Stimulated activated memory B cell treated with anti-CD40 and anti-IgM and Interleukin-4, amounts not matched to agents 10 μg/mL and 1 μg/mL and 100 μg/mL, for 72 hours (primary cell): Measurements from ENCODE around the gene BLTP2.

Source experiments
- ATAC-seq: fragments of 150-1000 bp; cut with Tn5 transposase; 2 replicates; pipeline ENCODE4 v1.10.0; 2021
- H3K27ac Mint-ChIP-seq: one replicate; pipeline ENCODE4 v1.8.0; 2022; ENCODE audit warnings: mild to moderate bottlenecking, mixed read lengths
- H3K27me3 Mint-ChIP-seq: one replicate; pipeline ENCODE4 v1.8.0; 2022; ENCODE audit warnings: mixed read lengths
- H3K36me3 Mint-ChIP-seq: one replicate; pipeline ENCODE4 v1.8.0; 2022; ENCODE audit warnings: mixed read lengths
- H3K4me1 Mint-ChIP-seq: one replicate; pipeline ENCODE4 v1.8.0; 2022; ENCODE audit warnings: mixed read lengths
- H3K4me3 Mint-ChIP-seq: one replicate; pipeline ENCODE4 v1.8.0; 2022; ENCODE audit warnings: mild to moderate bottlenecking, moderate library complexity, mixed read lengths
- H3K9me3 Mint-ChIP-seq: one replicate; pipeline ENCODE4 v1.8.0; 2022; ENCODE audit warnings: mixed read lengths

The BLTP2 gene

DNA sequence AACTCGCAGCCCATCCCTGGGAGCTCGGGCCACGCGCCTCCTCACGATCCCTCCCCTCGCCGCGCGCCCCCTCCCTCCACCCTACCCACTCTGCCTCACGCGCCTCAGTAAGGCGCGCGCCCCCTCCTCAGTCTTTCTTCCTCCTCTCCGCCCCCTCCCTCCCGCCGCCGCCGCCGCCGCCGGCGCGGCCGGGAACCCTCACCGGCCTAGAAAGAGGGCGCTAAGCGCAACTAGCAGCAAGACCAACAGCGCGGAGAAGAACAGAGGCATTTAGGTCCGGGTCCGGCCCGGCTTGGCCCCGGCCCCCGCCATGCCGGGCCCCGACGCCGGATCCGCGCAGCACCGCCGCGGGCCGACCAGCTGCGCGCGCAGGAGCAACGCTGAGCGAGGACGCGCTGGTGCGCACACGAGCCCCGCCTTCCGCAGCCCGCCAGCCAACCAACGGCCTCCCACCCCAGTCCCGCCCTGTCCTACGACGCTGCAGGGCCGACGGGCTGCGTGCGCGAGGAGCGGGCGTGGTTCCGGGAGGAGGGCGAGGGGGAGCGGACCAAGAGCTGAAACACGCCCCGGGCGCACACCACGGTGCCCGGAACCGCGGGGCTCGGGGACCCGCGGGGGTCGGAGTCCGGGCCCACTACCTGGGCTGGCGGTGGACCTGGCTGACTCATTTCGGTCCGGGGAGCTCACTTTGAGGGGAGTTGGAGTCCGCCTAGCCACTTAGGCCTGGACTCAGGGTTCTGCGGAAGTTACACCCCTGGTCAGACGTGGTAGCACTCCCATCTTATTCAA lies at the start of gene BLTP2:
Gene BLTP2 (minus strand): TSS at position 372 of the 789 bp plus-strand sequence. CDS start 102 bp downstream, at position 270.
- no peaks in the 10 kb centered on the region for H3K9me3 Mint-ChIP-seq
- peak; percentile 99 for ATAC-seq
- peak within 1 kb of the TSS; percentile 92 for H3K4me3 Mint-ChIP-seq
- peak within 1 kb of the TSS; percentile 90 for H3K27ac Mint-ChIP-seq
- peaks cover 37% of the 10 kb centered on the region for H3K4me1 Mint-ChIP-seq
- H3K36me3 Mint-ChIP-seq: peaks cover 37% of the 10 kb centered on the region
- H3K27me3 Mint-ChIP-seq: no peaks in the 10 kb centered on the region

DNA sequence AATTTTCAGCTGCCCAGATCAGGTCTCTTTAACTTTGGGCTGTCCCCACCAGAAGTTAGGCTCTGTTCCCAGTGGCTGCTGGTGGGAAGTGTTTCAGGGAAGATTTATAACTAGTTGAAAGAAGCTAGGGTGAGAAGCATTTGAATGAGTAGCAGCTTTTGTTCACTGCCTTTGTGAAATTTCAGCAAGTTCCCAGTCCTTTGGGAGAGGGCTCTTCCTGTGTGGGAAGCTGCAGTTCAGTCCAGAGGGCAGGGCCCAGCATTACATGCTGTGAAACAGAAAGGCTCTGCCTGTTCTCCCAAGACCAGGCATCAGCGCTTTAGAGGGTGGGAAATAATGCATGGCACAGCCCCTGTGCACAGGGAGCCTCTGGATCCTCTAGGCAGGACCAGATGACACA lies 48.9 kb upstream of the BLTP2 start:
- H3K9me3 Mint-ChIP-seq: no peaks in the 10 kb centered on the region
- H3K4me1 Mint-ChIP-seq: no peaks in the 10 kb centered on the region
- no peak for ATAC-seq
- H3K27ac Mint-ChIP-seq: no peak overlapping the region
- H3K27me3 Mint-ChIP-seq: no peaks in the 10 kb centered on the region
- no peak overlapping the region for H3K4me3 Mint-ChIP-seq
- H3K36me3 Mint-ChIP-seq: peaks cover 72% of the 10 kb centered on the region

- no peaks in the 10 kb centered on the region for H3K4me1 Mint-ChIP-seq
- H3K27me3 Mint-ChIP-seq: no peaks in the 10 kb centered on the region
- ATAC-seq: no peak
- no peak overlapping the region for H3K4me3 Mint-ChIP-seq
- H3K27ac Mint-ChIP-seq: no peak overlapping the region
- H3K9me3 Mint-ChIP-seq: no peaks in the 10 kb centered on the region
- peaks cover 72% of the 10 kb centered on the region for H3K36me3 Mint-ChIP-seq
These were observed 44.1 kb upstream of the BLTP2 start for GRCh38 chr17:28689011-28689410.

GRCh38 chr17:28688481-28688880 lies 43.5 kb upstream of the BLTP2 start:
- Mint-ChIP-seq H3K4me3 (no peak overlapping the region), H3K27me3 (no peaks in the 10 kb centered on the region), H3K9me3 (no peaks in the 10 kb centered on the region), H3K27ac (no peak overlapping the region), H3K36me3 (peaks cover 71% of the 10 kb centered on the region), H3K4me1 (no peaks in the 10 kb centered on the region)
- no peak for ATAC-seq

DNA sequence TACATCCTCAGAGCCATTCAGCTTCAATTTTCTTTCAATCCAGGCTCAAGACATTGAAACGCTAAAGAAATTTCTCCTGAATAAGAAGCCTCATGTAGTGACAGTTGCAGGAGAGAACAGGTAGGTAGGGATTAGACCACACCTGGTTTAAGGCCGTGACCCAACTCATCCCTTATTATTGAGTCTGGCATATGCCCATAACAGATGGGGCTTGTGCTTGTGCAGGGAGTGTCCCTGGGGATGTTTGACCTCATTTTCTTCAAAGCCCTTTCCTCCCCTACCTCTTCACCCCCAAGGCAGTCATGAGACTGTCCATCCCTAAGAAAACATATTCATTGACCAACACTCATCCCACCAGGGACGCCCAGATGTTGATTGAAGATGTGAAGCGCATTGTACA lies 41.3 kb upstream of the BLTP2 start:
- no peak for ATAC-seq
- no peak overlapping the region for H3K27ac Mint-ChIP-seq
- no peak overlapping the region for H3K4me3 Mint-ChIP-seq
- H3K36me3 Mint-ChIP-seq: peaks cover 88% of the 10 kb centered on the region
- no peaks in the 10 kb centered on the region for H3K9me3 Mint-ChIP-seq
- no peaks in the 10 kb centered on the region for H3K4me1 Mint-ChIP-seq
- H3K27me3 Mint-ChIP-seq: no peaks in the 10 kb centered on the region

DNA sequence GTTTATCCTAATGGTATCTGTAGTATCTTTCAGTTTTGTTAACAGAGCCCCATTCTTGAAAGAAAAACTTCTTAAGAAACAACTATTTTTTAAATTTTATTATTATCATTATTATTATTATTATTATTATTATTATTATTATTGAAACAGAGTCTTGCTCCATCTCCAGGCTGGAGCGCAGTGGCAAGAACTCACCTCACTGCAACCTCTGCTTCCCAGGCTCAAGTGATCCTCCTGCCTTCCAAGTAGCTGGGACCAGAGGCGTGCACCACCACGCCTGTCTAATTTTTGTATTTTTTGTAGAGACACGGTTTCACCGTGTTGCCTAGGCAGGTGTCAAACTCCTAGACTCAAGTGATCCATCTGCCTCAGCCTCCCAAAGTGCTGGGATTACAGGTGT lies 40.4 kb upstream of the BLTP2 start:
- Mint-ChIP-seq H3K9me3 (no peaks in the 10 kb centered on the region), H3K27me3 (no peaks in the 10 kb centered on the region), H3K4me1 (no peaks in the 10 kb centered on the region), H3K27ac (no peak overlapping the region), H3K36me3 (peaks cover 85% of the 10 kb centered on the region), H3K4me3 (no peak overlapping the region)
- ATAC-seq: no peak

DNA sequence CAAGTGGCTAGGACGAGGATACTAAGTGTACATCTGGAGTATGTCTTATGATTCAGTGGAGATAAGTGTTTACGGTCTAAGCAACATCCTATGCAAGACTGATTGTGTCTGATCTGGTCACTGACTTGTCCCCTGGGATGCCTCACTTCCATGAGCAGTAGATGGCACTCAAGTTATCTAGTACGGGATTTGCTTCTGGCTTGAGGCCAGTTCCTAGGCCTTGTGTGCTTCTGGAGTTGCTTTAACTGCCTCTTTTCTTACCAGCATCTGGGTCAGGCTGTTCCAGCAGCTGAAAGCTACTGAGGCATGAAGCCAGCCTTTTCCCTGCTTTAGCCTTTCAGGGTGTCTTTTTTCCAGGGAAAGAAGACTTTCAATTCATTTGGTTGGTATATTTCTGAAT lies 40.0 kb upstream of the BLTP2 start:
- Mint-ChIP-seq H3K27me3 (no peaks in the 10 kb centered on the region), H3K9me3 (no peaks in the 10 kb centered on the region), H3K4me3 (no peak overlapping the region), H3K36me3 (peaks cover 81% of the 10 kb centered on the region), H3K27ac (no peak overlapping the region), H3K4me1 (no peaks in the 10 kb centered on the region)
- ATAC-seq: no peak

DNA sequence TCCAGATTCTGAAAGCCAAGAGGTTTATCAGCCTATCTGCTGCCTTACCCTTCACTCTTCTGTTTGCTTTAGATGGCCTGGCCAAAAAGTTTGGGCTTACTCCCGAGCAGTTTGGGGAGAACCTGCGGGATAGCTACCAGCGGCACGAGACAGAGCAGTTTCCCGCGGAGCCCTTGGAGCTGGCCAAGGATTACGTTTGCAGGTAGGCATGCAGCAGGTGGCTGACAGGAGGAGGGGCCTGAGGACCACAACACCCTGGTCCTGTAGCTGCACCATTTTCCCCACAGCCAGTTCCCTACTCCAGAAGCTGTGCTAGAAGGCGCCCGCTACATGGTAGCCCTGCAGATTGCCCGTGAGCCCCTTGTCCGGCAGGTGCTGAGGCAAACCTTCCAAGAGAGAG lies 37.7 kb upstream of the BLTP2 start:
- no peak overlapping the region for H3K27ac Mint-ChIP-seq
- no peak for ATAC-seq
- peaks cover 66% of the 10 kb centered on the region for H3K36me3 Mint-ChIP-seq
- no peaks in the 10 kb centered on the region for H3K4me1 Mint-ChIP-seq
- no peaks in the 10 kb centered on the region for H3K9me3 Mint-ChIP-seq
- no peaks in the 10 kb centered on the region for H3K27me3 Mint-ChIP-seq
- H3K4me3 Mint-ChIP-seq: no peak overlapping the region

- Mint-ChIP-seq H3K9me3 (no peaks in the 10 kb centered on the region), H3K27me3 (no peaks in the 10 kb centered on the region), H3K4me1 (no peaks in the 10 kb centered on the region), H3K4me3 (no peak overlapping the region), H3K36me3 (peaks cover 60% of the 10 kb centered on the region), H3K27ac (no peak overlapping the region)
- no peak for ATAC-seq
These were observed 31.0 kb upstream of the BLTP2 start for GRCh38 chr17:28675980-28676379.

GRCh38 chr17:28675490-28675889 lies 30.5 kb upstream of the BLTP2 start:
- Mint-ChIP-seq H3K4me3 (no peak overlapping the region), H3K9me3 (no peaks in the 10 kb centered on the region), H3K4me1 (no peaks in the 10 kb centered on the region), H3K27me3 (no peaks in the 10 kb centered on the region), H3K27ac (no peak overlapping the region), H3K36me3 (peaks cover 59% of the 10 kb centered on the region)
- ATAC-seq: no peak

DNA sequence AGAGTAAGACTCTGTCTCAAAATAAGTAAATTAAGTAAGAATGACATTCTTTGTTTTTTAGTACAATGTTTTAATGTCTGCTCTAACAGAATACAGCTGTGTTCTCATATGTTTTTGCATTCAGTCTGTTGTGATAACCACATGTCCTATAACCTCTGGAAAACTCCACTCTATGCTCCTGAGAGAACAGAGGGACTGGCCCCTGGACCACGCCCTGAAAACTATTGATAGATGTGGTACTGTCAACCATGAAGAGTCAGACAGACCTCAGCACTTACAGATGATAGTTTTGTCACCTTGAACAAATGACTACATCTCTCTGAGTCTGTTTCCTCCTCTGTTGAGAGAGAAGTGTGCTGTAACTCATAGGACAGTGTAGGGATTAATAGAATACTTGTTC lies 25.0 kb upstream of the BLTP2 start:
- no peak overlapping the region for H3K27ac Mint-ChIP-seq
- H3K4me1 Mint-ChIP-seq: peaks cover 23% of the 10 kb centered on the region
- no peaks in the 10 kb centered on the region for H3K27me3 Mint-ChIP-seq
- ATAC-seq: no peak
- H3K4me3 Mint-ChIP-seq: no peak overlapping the region
- H3K36me3 Mint-ChIP-seq: peaks cover 53% of the 10 kb centered on the region
- H3K9me3 Mint-ChIP-seq: no peaks in the 10 kb centered on the region

GRCh38 chr17:28667870-28668269 lies 22.9 kb upstream of the BLTP2 start:
- ATAC-seq: no peak
- no peak overlapping the region for H3K27ac Mint-ChIP-seq
- peaks cover 44% of the 10 kb centered on the region for H3K4me1 Mint-ChIP-seq
- no peak overlapping the region for H3K4me3 Mint-ChIP-seq
- peaks cover 43% of the 10 kb centered on the region for H3K36me3 Mint-ChIP-seq
- no peaks in the 10 kb centered on the region for H3K27me3 Mint-ChIP-seq
- H3K9me3 Mint-ChIP-seq: no peaks in the 10 kb centered on the region

GRCh38 chr17:28665994-28666393 lies 21.0 kb upstream of the BLTP2 start:
- ATAC-seq: no peak
- Mint-ChIP-seq H3K27ac (no peak overlapping the region), H3K4me1 (peaks cover 49% of the 10 kb centered on the region), H3K4me3 (no peak overlapping the region), H3K36me3 (peaks cover 31% of the 10 kb centered on the region), H3K9me3 (no peaks in the 10 kb centered on the region), H3K27me3 (no peaks in the 10 kb centered on the region)

- H3K27me3 Mint-ChIP-seq: no peaks in the 10 kb centered on the region
- no peak for ATAC-seq
- H3K27ac Mint-ChIP-seq: peak overlapping the region; percentile 99
- no peaks in the 10 kb centered on the region for H3K9me3 Mint-ChIP-seq
- peak overlapping the region; percentile 96 for H3K4me3 Mint-ChIP-seq
- H3K4me1 Mint-ChIP-seq: peaks cover 64% of the 10 kb centered on the region
- H3K36me3 Mint-ChIP-seq: peaks cover 43% of the 10 kb centered on the region
These were observed 18.8 kb upstream of the BLTP2 start for GRCh38 chr17:28663723-28664122.

- Mint-ChIP-seq H3K9me3 (no peaks in the 10 kb centered on the region), H3K27ac (peak overlapping the region; percentile 99), H3K36me3 (peaks cover 45% of the 10 kb centered on the region), H3K27me3 (no peaks in the 10 kb centered on the region), H3K4me3 (peak overlapping the region; percentile 96), H3K4me1 (peaks cover 60% of the 10 kb centered on the region)
- no peak for ATAC-seq
These were observed 17.5 kb upstream of the BLTP2 start for GRCh38 chr17:28662527-28662829.

GRCh38 chr17:28661635-28662526 lies 16.9 kb upstream of the BLTP2 start, which contains the start of the genes SDF2 and SUPT6H:
SDF2 (minus strand) TSS chr17:28661906; CDS start chr17:28661876, 30 bp downstream.
SUPT6H (plus strand) TSS chr17:28662205; CDS start chr17:28673402, 11,197 bp downstream.
- Mint-ChIP-seq H3K27ac (peak within 1 kb of the TSS; percentile 99), H3K9me3 (no peaks in the 10 kb centered on the region), H3K27me3 (no peaks in the 10 kb centered on the region), H3K4me1 (peaks cover 58% of the 10 kb centered on the region), H3K36me3 (peaks cover 44% of the 10 kb centered on the region), H3K4me3 (peak within 1 kb of the TSS; percentile 96)
- ATAC-seq: peak; percentile 94
